Sigmoid colon (tissue), 7 donors: ENCODE results near the gene TAS2R8. TPM values are rescaled to one million over a fixed set of nuclear protein-coding genes. Genes with fewer than 3 reads are reported as not detected.

Experiments used
- DNase-seq: peaks from one replicate; pipeline ENCODE4 v3.0.0-alpha.2; 2019
- H3K27ac ChIP-seq, 4 donors: fragments of 200-600 bp; sonication (generic); one replicate each; pipeline ENCODE4 v1.5.1; 2016 to 2019; ENCODE audit warnings: mild to moderate bottlenecking in 1 of 4
- H3K27me3 ChIP-seq, 3 donors: fragments of 200-600 bp; sonication (generic); one replicate each; pipeline ENCODE4 v1.5.1; 2019; ENCODE audit warnings: mild to moderate bottlenecking in 1 of 3
- H3K36me3 ChIP-seq, 4 donors: fragments of 200-600 bp; sonication (generic); one replicate each; pipeline ENCODE4 v1.5.1; 2016 to 2019
- H3K4me1 ChIP-seq, 4 donors: fragments of 200-600 bp; sonication (generic); one replicate each; pipeline ENCODE4 v1.5.1; 2017 to 2019
- H3K4me3 ChIP-seq, 4 donors: fragments of 200-600 bp; sonication (generic); one replicate each; pipeline ENCODE4 v1.5.1; 2017 to 2019; ENCODE audit warnings: mild to moderate bottlenecking in 2 of 4, moderate library complexity in 1 of 4
- H3K9me3 ChIP-seq, 4 donors: fragments of 200-600 bp in 3 of 4; sonication (generic) in 3 of 4; one replicate each; pipeline versions ENCODE4 v1.5.1 to v1.6.1; 2013 to 2019
- CTCF ChIP-seq, 4 experiments: fragments of 450-650 bp in 3 of 4; fragments of 200-600 bp in 1 of 4; IDR thresholded peaks; one replicate each; pipeline ENCODE4 v1.5.1; 2016 to 2019; ENCODE audit warnings: antibody characterized with exemption in 4 of 4, mild to moderate bottlenecking in 3 of 4, moderate library complexity in 2 of 4
- EP300 ChIP-seq, 4 donors: sonication (generic); formaldehyde crosslinking; IDR thresholded peaks; one replicate each; pipeline ENCODE4 v1.6.1; 2017; ENCODE audit warnings: antibody characterized with exemption in 4 of 4
- POLR2A ChIP-seq, 2 donors: fragments of 450-650 bp; IDR thresholded peaks; one replicate each; pipeline ENCODE4 v1.6.1; 2016; ENCODE audit warnings: antibody characterized with exemption in 2 of 2, mild to moderate bottlenecking in 2 of 2, moderate library complexity in 2 of 2
- POLR2AphosphoS5 ChIP-seq, 4 donors: sonication (generic); formaldehyde crosslinking; IDR thresholded peaks; one replicate each; pipeline ENCODE4 v1.6.1; 2017; ENCODE audit warnings: antibody characterized with exemption in 4 of 4
- WGBS, 2 donors: extraction: QIAGEN DNeasy Blood & Tissue Kit; methylation state at CpG; one replicate each; pipeline ENCODE4 v1.1.7; 2013; 5-methylcytosine and 5-hydroxymethylcytosine counted together
- intact Hi-C: fragments of 100-400 bp; cut with DNase I; formaldehyde crosslinking; loops from one replicate; pipeline ENCODE4 v1.15.1; 2023
- polyA plus RNA-seq, 3 donors: library from polyadenylated mRNA; stranded (reverse); fragments of 200-250 nt; gene quantifications; one replicate each; pipeline ENCODE4 v1.2.3, GENCODE V29; 2013
- total RNA-seq, 4 donors: library from RNA; depleted of rRNA; stranded (reverse); fragments of >200 nt; gene quantifications; one replicate each; pipeline ENCODE4 v1.1.0, GENCODE V29; 2016
- donor health status: healthy with polysubstance abuse.
- donor health status: Bipolar disorder and iron deficiency.
- donor health status: healthy.

Gene TAS2R8
- total RNA-seq (under 1 TPM in 1 of 4 donors, not detected in 3; 0.49 TPM), polyA plus RNA-seq (not detected)

- Histone ChIP-seq H3K27ac (no peak within 1 kb of the TSS), H3K9me3 (no peaks in the 10 kb centered on the region), H3K4me3 (no peak within 1 kb of the TSS), H3K4me1 (no peaks in the 10 kb centered on the region), H3K36me3 (no peaks in the 10 kb centered on the region), H3K27me3 (no peaks in the 10 kb centered on the region)
- DNase-seq, result no peak
- TF ChIP-seq CTCF (IDR thresholded peaks at IDR 0.05), result no peak
- TF ChIP-seq POLR2AphosphoS5 (IDR thresholded peaks at IDR 0.05), result no peak
- TF ChIP-seq POLR2A (IDR thresholded peaks at IDR 0.05), result no peak
- TF ChIP-seq EP300 (IDR thresholded peaks at IDR 0.05), result no peak
- intact Hi-C loops, result no loop called here
- WGBS, 2 donors, result 57 to 73% methylated on average over 1 of the region's 1 CpG
These were observed at the start of gene TAS2R8 for GRCh38 chr12:10807186-10807585. Gene TAS2R8 (minus strand): TSS chr12:10807286. CDS start chr12:10806980, 306 bp downstream.

- TF ChIP-seq POLR2AphosphoS5 (IDR thresholded peaks at IDR 0.05) (no peak), POLR2A (IDR thresholded peaks at IDR 0.05) (no peak), EP300 (IDR thresholded peaks at IDR 0.05) (no peak), CTCF (IDR thresholded peaks at IDR 0.05) (no peak)
- intact Hi-C loops, result no loop called here
- no peaks in the 10 kb centered on the region for H3K27me3 ChIP-seq
- no peaks in the 10 kb centered on the region for H3K4me1 ChIP-seq
- no peak overlapping the region for H3K4me3 ChIP-seq
- no peak overlapping the region for H3K27ac ChIP-seq
- peaks cover 0 to 8% (median 1%) of the 10 kb centered on the region in 4 donors for H3K36me3 ChIP-seq
- no peak for DNase-seq
- 99 to 100% methylated on average over 2 of the region's 2 CpGs for WGBS, 2 donors
- H3K9me3 ChIP-seq, result peaks cover 0 to 17% (median 0%) of the 10 kb centered on the region in 4 donors
These were observed 48.7 kb upstream of the TAS2R8 start for GRCh38 chr12:10855807-10856206.

- Histone ChIP-seq H3K4me3 (no peak overlapping the region), H3K27me3 (no peaks in the 10 kb centered on the region), H3K27ac (no peak overlapping the region), H3K36me3 (peaks cover 0 to 6% (median 1%) of the 10 kb centered on the region in 4 donors), H3K4me1 (no peaks in the 10 kb centered on the region), H3K9me3 (peaks cover 0 to 16% (median 0%) of the 10 kb centered on the region in 4 donors)
- intact Hi-C loops, result no loop called here
- 69 to 83% methylated on average over 2 of the region's 2 CpGs for WGBS, 2 donors
- no peak for DNase-seq
- TF ChIP-seq EP300 (IDR thresholded peaks at IDR 0.05), result no peak
- TF ChIP-seq POLR2AphosphoS5 (IDR thresholded peaks at IDR 0.05), result no peak
- no peak for TF ChIP-seq CTCF (IDR thresholded peaks at IDR 0.05)
- no peak for TF ChIP-seq POLR2A (IDR thresholded peaks at IDR 0.05)
These were observed 46.7 kb upstream of the TAS2R8 start for GRCh38 chr12:10853776-10854175.

- no peak for DNase-seq
These were observed 44.3 kb upstream of the TAS2R8 start for GRCh38 chr12:10851243-10851858.

More at GRCh38 chr12:10851243-10851858, 44.3 kb upstream of the TAS2R8 start:
- Histone ChIP-seq H3K27ac (no peak overlapping the region), H3K27me3 (no peaks in the 10 kb centered on the region), H3K9me3 (peaks cover 0 to 2% (median 0%) of the 10 kb centered on the region in 4 donors), H3K36me3 (peaks cover 0 to 21% (median 0%) of the 10 kb centered on the region in 4 donors), H3K4me1 (no peaks in the 10 kb centered on the region), H3K4me3 (no peak overlapping the region)
- 86 to 90% methylated on average over 4 of the region's 4 CpGs for WGBS, 2 donors
- no peak for TF ChIP-seq POLR2A (IDR thresholded peaks at IDR 0.05)
- TF ChIP-seq CTCF (IDR thresholded peaks at IDR 0.05), result no peak
- no peak for TF ChIP-seq POLR2AphosphoS5 (IDR thresholded peaks at IDR 0.05)
- intact Hi-C loops, result no loop called here
